Left kidney (tissue), 8 donors: ENCODE results near the gene SUMO1. TPM values are rescaled to one million over a fixed set of nuclear protein-coding genes. Genes with fewer than 3 reads are reported as not detected.
"Not testable (repeated sequence)": the region's sequence is repeated elsewhere in the genome, so short reads cannot be mapped to it uniquely, and the experiment has no call there.

Source experiments
- DNase-seq: peaks from one replicate; pipeline ENCODE4 v3.0.0-alpha.2; 2013
- long read RNA-seq, 8 donors: transcript quantifications; one replicate each; lab custom pipeline, GENCODE V29; 2026
- polyA plus RNA-seq: library from polyadenylated mRNA; unstranded; fragments of 120-200 nt; gene quantifications from one replicate; pipeline ENCODE4 v1.2.1, GENCODE V29; 2013; ENCODE audit not compliant: insufficient read length

SUMO1 gene
- polyA plus RNA-seq: 207 TPM
- long read RNA-seq, donor 1, transcript SUMO1-203 (5 exons, 1,536 nt): major isoform, 101 of 106 reads
- long read RNA-seq, donor 1, partial matches to known transcripts: 0 of 106 reads
- long read RNA-seq, donor 1, other reads (novel, unspliced or antisense): 0 of 106 reads
- long read RNA-seq, donor 2, transcript SUMO1-201 (4 exons, 831 nt): minor isoform, 5 of 113 reads
- long read RNA-seq, donor 2, transcript SUMO1-203 (5 exons, 1,536 nt): major isoform, 105 of 113 reads
- long read RNA-seq, donor 2, partial matches to known transcripts: 0 of 113 reads
- long read RNA-seq, donor 2, other reads (novel, unspliced or antisense): 0 of 113 reads
- long read RNA-seq, donor 3, transcript SUMO1-202 (6 exons, 1,071 nt): minor isoform, 5 of 96 reads
- long read RNA-seq, donor 3, transcript SUMO1-203 (5 exons, 1,536 nt): major isoform, 88 of 96 reads
- long read RNA-seq, donor 3, partial matches to known transcripts: 0 of 96 reads
- long read RNA-seq, donor 3, other reads (novel, unspliced or antisense): 0 of 96 reads
- long read RNA-seq, donor 4, transcript SUMO1-203 (5 exons, 1,536 nt): major isoform, 5 of 5 reads
- long read RNA-seq, donor 4, partial matches to known transcripts: 0 of 5 reads
- long read RNA-seq, donor 4, other reads (novel, unspliced or antisense): 0 of 5 reads
- long read RNA-seq, donor 5, transcript SUMO1-205 (5 exons, 534 nt): minor isoform, 7 of 209 reads
- long read RNA-seq, donor 5, transcript SUMO1-203 (5 exons, 1,536 nt): major isoform, 189 of 209 reads
- long read RNA-seq, donor 5, transcript SUMO1-202 (6 exons, 1,071 nt): minor isoform, 5 of 209 reads
- long read RNA-seq, donor 5, partial matches to known transcripts: 5 of 209 reads
- long read RNA-seq, donor 5, other reads (novel, unspliced or antisense): 0 of 209 reads
- long read RNA-seq, donor 6, transcript SUMO1-203 (5 exons, 1,536 nt): major isoform, 111 of 117 reads
- long read RNA-seq, donor 6, partial matches to known transcripts: 0 of 117 reads
- long read RNA-seq, donor 6, other reads (novel, unspliced or antisense): 0 of 117 reads
- long read RNA-seq, donor 7, transcript SUMO1-203 (5 exons, 1,536 nt): major isoform, 127 of 146 reads
- long read RNA-seq, donor 7, transcript SUMO1-202 (6 exons, 1,071 nt): minor isoform, 5 of 146 reads
- long read RNA-seq, donor 7, transcript SUMO1-201 (4 exons, 831 nt): minor isoform, 5 of 146 reads
- long read RNA-seq, donor 7, partial matches to known transcripts: 5 of 146 reads
- long read RNA-seq, donor 7, other reads (novel, unspliced or antisense): 0 of 146 reads
- long read RNA-seq, donor 8, transcript SUMO1-203 (5 exons, 1,536 nt): major isoform, 44 of 47 reads
- long read RNA-seq, donor 8, partial matches to known transcripts: 0 of 47 reads
- long read RNA-seq, donor 8, other reads (novel, unspliced or antisense): 0 of 47 reads

DNA sequence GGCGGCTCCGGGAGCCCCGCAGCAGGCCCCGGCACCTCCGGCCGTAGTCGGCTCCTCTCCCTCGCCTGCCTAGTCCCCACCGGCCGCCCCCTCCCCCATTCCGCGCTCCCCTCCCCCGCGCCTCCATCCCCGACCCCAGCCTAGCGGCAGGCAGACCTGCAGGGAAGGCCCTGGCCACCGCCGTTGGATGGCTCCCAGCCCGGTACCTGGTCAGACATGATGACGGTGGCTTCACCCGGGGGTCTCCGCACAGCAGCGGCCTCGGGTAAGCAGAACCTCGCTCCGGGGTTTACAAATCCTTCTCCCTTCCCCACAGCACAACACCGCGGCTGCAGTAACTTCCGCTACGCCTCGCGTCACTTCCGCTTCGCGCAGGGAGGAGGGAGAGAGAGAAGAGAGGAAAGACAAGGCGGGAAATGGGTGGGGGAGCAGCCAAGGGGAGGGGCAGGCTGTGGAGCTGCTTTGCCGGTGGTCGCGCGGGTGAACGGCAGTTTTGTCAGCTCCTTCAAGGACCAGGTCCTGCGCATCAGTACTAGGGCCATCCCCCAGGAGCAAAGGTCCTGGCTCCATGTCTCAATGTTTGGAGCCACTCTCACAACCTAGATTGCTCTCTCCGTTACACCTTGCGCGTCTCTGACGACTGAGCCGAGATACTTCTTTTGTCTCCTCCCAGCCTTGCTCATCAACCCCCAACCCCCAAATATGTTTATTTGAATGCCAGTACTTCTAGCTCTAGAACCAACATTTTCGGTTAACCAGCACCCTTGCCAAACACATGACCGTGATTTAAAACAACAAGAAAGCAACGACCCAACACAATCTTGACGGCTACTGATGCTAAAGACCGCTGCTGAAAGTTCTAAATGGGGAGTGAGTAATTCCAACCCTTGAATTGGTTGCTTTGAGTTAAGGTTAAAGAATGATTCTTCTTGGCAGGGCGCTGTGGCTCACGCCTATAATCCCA, at the start of gene SUMO1:
Gene SUMO1, minus strand, starts transcription at position 364 of the 964 bp plus-strand sequence. Its CDS starts 146 bp downstream, at position 218.
- peak; percentile 97 for DNase-seq

DNA sequence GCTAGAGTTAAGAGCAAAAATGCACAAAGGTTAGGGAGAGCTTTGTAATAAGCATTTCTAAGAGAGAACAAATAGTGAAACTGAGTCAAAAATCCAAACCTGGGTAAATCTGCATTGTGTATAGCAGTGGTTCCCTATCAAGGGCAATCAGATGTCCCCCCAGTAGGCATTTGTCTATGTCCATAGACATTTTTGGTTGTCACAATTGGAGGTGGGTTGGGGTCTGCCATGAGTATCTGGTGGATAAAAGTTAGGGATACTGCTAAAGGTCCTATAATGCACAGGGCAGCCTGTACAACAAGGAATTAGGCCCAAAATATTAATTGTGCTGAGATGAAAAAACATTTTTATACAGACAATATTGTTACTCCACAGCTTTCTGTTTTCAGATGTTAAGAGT, 48.2 kb upstream of the SUMO1 start:
- no peak for DNase-seq

DNA sequence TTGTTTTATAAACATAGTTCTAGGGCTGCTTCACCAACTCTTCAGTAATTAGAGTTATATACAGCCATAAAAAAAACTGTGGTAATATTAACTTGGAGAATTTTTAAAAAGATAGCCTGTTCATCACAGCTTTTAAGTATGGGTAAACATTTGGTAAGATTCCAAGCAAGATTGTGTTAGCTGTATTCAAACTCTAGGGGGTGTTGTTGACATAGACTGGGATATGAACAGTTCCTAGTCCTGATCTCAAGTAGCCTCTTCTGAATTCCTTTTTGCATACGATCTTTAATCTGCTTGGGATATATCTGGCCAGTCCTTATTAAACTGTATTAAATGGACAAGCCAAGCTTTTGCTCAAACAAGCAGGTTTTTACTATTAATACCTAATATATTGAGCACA, 40.5 kb upstream of the SUMO1 start:
- DNase-seq: no peak

DNA sequence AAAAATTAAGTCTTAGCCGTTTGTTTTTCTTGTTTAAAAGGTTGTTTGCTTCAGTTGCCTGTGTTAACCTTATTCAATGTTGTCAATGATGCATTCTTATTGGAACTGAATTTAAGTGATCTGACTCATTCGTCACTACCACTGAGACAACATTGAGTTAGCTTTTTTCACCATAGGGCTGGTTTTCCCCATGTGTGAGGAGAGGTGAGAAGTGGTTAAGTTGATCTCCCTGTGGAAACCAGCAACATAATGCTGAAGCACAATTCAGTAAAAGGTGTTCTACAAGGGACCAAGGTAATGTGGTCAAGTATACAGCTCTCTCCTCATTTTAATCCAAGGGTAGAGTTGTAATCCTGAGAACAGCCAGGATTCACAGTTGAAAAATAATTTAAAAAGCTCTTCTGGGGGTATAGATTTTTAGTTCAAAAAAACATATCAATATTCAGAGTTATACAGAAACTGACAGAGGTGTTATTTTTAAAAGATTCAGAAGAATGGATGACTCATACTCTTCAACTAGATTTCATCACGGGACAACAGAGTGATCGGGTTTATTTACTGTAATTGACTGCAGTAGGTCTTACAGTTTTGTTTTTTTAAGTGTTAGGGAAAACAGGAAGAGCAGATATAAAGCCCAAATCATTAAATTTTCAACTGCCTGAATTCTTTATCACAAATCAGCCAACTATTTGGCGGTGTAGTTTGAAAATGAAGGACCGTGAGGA, 39.8 kb upstream of the SUMO1 start:
- no peak for DNase-seq

DNA sequence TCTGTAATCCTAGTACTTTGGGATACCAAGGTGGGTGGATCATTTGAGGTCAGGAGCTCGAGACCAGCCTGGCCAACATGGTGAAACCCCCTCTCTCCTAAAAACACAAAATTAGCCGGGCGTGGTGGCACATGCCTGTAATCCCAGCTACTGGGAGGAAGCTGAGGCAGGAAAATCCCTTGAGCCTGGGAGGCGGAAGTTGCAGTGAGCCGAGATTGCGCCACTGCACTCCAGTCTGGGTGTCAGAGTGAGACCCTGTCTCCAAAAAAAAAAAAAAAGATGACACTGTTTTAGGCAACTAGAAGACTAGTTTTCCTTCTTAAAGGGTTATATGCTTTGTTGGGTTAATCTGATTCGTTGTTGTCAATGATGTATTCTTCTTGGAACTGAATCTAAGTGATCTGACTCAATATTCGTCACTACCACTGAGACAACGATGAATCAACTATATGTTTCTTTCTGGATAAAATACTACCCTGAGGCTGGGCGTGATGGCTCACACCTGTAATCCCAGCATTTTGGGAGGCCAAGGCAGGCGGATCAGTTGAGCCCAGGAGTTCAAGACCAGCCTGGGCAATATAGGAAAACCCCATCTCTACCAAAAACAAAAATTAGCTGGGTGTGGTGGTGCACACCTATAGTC, 37.8 kb upstream of the SUMO1 start:
- DNase-seq: not testable (repeated sequence)

DNA sequence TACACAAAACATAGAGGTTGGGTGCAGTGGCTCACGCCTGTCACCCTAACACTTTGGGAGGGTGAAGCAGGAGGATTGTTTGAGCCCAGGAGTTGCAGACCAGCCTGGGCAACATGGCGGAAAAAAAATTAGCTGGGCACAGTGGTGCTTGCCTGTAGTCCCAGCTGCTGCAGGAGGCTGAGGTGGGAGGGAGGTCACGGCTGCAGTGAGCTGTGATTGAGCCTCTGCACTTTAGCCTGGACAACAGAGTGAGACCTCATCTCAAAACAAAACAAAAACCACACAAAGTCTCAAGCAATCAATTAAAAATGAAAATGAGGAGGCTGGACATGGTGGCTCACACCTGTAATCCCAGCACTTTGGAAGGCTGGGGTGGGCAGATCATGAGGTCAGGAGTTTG, 32.1 kb upstream of the SUMO1 start:
- no peak for DNase-seq

GRCh38 chr2:202269585-202269984, 31.2 kb upstream of the SUMO1 start:
- no peak for DNase-seq

DNA sequence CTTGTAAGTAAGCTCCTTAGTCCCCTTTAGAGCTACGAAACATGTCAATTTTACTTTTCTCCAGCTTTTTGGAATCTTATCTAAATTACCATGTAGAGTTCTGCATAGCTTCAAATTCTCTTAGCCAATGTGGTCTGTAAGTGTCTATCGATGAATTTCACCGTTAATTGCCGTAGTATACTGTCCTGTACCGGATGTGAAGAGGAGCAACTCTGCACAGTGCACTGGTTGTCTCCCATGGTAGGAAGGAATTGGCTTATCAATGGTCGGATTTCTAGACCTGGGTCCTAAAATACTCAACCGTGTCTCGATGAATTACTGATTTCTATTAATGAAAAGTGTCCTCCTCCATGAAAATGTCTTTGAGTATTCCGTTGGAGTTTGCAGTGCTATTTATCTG, 29.1 kb upstream of the SUMO1 start:
- DNase-seq: no peak

- peak; percentile 98 for DNase-seq
Measured at GRCh38 chr2:202265467-202266277, 27.3 kb upstream of the SUMO1 start, which contains the start of gene NOP58. TSS of gene NOP58 (plus strand) at chr2:202265763. CDS start at chr2:202265942, 179 bp downstream.

DNA sequence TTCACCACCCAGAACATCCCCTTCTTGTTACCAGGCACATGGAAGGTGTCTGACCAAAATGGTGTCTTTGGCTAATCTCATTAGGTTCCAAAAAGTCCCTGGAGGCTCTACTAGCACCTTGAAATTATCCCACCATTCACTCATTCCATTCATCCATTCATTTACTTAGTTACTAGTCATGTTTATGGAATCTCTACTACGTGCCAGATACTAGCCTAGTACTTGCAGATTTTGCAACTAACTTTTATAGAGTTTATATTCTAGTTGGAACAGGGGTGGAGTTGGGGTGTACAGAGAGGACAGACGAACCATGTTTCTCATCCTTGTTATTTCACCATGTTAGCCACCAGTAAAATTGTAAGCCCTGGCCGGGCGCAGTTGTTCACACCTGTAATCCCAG, 23.1 kb upstream of the SUMO1 start:
- DNase-seq: no peak

GRCh38 chr2:202251494-202251893, 13.1 kb upstream of the SUMO1 start:
- DNase-seq: no peak

DNA sequence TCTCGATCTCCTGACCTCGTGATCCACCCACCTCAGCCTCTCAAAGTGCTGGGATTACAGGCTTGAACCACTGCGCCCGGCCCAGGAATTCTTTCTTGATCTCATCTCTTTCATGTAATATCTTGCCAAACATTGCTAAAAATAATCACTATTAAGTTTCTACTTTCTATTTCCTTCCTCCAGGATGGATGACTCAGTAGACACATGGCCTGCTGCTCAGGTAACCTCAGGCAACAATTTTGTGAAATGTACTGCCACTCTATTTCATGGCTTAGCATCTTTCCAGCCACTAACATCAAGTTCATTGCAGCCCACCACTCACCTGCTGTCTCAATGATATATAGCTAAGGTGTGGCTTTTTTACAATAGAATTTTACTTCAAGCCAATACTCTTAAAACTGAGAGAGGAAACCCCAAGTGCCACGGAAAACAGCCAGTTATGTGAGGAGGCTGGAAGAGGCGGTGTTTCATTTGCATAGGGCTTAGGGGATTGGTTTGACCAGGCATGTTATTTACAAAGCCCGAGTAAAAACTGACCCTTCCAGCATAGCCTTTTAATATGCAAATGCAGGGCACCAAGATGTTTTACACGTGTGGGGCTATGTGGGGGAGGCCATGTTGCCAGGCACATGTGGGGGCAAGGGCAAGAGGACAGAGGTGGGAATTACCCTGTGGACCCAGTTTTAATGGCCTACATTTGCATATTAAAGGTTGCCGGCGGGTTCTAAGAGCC, 11.3 kb upstream of the SUMO1 start:
- DNase-seq: no peak

- not testable (repeated sequence) for DNase-seq
Measured at GRCh38 chr2:202247710-202248109, 9.3 kb upstream of the SUMO1 start.

DNA sequence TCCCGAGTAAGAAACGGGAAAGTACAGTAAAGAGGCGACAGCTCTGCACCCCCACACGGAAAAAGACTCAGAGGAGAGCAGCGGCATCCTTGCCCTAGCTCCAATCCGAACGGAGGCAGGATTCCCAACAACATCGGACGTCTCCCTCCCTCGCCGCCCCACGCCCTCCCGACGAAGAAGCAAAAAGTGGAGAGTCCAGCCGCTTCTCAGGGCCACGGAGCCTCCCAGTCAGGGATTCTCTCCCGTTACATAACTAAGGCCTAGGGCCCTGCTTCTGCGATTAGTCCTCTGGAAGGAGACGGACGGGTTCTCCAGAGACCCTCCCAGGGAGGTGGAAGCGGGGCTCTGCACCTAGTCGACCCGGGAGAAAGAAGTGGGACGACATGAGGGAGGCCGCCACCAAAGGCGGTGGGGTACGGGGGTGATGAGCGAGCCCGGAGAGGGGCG, 587 bp downstream of the SUMO1 start:
- DNase-seq: peak; percentile 53

GRCh38 chr2:202221873-202222272, 16.5 kb downstream of the SUMO1 start:
- DNase-seq: no peak

GRCh38 chr2:202215179-202215578, 23.2 kb downstream of the SUMO1 start:
- DNase-seq: no peak

DNA sequence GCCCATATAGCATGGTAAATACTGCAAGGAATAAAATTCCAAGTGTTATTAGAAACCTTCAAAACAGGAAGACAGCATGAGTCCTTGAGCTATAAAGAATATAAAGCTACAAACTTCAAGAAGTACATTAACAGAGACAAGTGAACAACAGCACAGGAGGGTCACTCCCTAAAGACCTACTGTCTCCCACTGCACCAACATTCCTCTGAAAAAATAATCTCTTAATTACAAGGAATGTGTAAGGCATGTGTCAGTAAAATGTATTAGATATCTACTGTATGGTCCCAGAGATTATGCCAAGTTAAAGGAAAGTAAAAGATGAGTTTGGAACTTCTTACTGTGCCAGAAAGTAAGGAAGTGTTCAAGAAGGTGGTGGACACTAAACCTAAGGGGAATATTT, 29.9 kb downstream of the SUMO1 start:
- DNase-seq: no peak

- no peak for DNase-seq
Measured at GRCh38 chr2:202204855-202205254, 33.5 kb downstream of the SUMO1 start.
